Kidney (tissue), 14 donors: Measurements from ENCODE around the gene ARHGAP35. TPM values are rescaled to one million over a fixed set of nuclear protein-coding genes. Genes with fewer than 3 reads are reported as not detected.

Experiments used
- DNase-seq, 5 donors: peaks; one replicate each; pipeline ENCODE4 v3.0.0-alpha.2; 2013 to 2020
- FAIRE-seq: peaks from 2 replicates; lab custom pipeline; 2012; peaks lifted over from hg19 to GRCh38; lab: Jason Lieb, UNC
- H3K27ac ChIP-seq, 2 donors: one replicate each; pipeline ENCODE4 v1.7.0; 2013; ENCODE audit warnings: low read depth in 2 of 2, low read length in 2 of 2, inconsistent platforms in 1 of 2
- H3K27me3 ChIP-seq: one replicate; pipeline ENCODE4 v1.7.1; 2013; ENCODE audit warnings: low read length, inconsistent platforms; ENCODE audit not compliant: control insufficient read depth, insufficient read depth
- H3K36me3 ChIP-seq, 3 donors: one replicate each; pipeline versions ENCODE4 v1.7.0 to v1.7.1; 2013; ENCODE audit warnings: low read length in 3 of 3, control low read depth in 1 of 3, inconsistent platforms in 1 of 3; ENCODE audit not compliant: insufficient read depth in 3 of 3, control insufficient read depth in 2 of 3
- H3K4me1 ChIP-seq, 3 donors: one replicate each; pipeline versions ENCODE4 v1.7.0 to v1.7.1; 2013; ENCODE audit warnings: low read length in 3 of 3, inconsistent platforms in 1 of 3, low read depth in 1 of 3; ENCODE audit not compliant: control insufficient read depth in 2 of 3, insufficient read depth in 2 of 3
- H3K4me3 ChIP-seq, 3 donors: one replicate each; pipeline versions ENCODE4 v1.7.0 to v1.8.1; 2013; ENCODE audit warnings: low read length in 3 of 3, control low read depth in 1 of 3, inconsistent platforms in 1 of 3
- H3K9ac ChIP-seq, 3 donors: one replicate each; pipeline versions ENCODE4 v1.7.0 to v1.7.1; 2013; ENCODE audit warnings: low read length in 3 of 3, control low read depth in 1 of 3, inconsistent platforms in 1 of 3
- H3K9me3 ChIP-seq, 3 donors: one replicate each; pipeline versions ENCODE4 v1.7.0 to v1.7.1; 2013; ENCODE audit warnings: low read length in 3 of 3, control low read depth in 1 of 3, inconsistent platforms in 1 of 3; ENCODE audit not compliant: control insufficient read depth in 2 of 3, insufficient read depth in 1 of 3
- CTCF ChIP-seq: IDR thresholded peaks from 3 replicates; pipeline ENCODE4 v1.5.1; 2012; ENCODE audit warnings: mild to moderate bottlenecking, moderate library complexity, borderline replicate concordance; ENCODE audit not compliant: insufficient read depth; ENCODE audit errors: extremely low read depth
- intact Hi-C: fragments of 100-400 bp; cut with DNase I; formaldehyde crosslinking; loops from one replicate; pipeline ENCODE4 v1.11.1; 2022
- polyA plus RNA-seq: library from polyadenylated mRNA; stranded (reverse); fragments of 350-450 nt; fragmentation: Illumina TruSeq; extraction: RNeasy Lipid Tissue Mini Kit (QIAGEN cat#74804); gene quantifications from one replicate; pipeline ENCODE4 v1.2.3, GENCODE V29; 2014; ENCODE audit warnings: low read depth, low replicate concordance; ENCODE audit not compliant: insufficient read depth
- total RNA-seq: library from RNA; stranded (reverse); fragmentation: NEBNext Ultra II Directional; extraction: Animal tissue kit (Norgen Biotek cat#: 25700); gene quantifications from one replicate; pipeline ENCODE4 v1.2.1, GENCODE V29; 2021
- donor health status: control.
- donor health status: control.
- donor health status: control.
- donor health status: control.
- donor health status: control.
- donor health status: DM: yes; HTN: yes; CAD: no.
- donor health status: Normal renal cell carcinoma (clear cell type).

Gene ARHGAP35
- total and polyA plus RNA-seq, 2 donors from 2014 or later: 14.0 to 53.6 TPM

GRCh38 chr19:46844067-46844489, 16.7 kb upstream of the ARHGAP35 start:
- Histone ChIP-seq H3K9ac (no peak overlapping the region), H3K9me3 (no peaks in the 10 kb centered on the region), H3K27me3 (no peaks in the 10 kb centered on the region), H3K4me1 (peaks cover 0 to 5% (median 3%) of the 10 kb centered on the region in 3 donors), H3K36me3 (peaks cover 0 to 14% (median 12%) of the 10 kb centered on the region in 3 donors), H3K27ac (no peak overlapping the region), H3K4me3 (no peak overlapping the region)
- DNase-seq: peak in 1 of 5 donors; percentile 42
- intact Hi-C loops: loop anchor here (5.0 kb wide), 1 partner anchor 87 kb away; no protein-coding TSS in a partner anchor
- no peak for FAIRE-seq
- TF ChIP-seq CTCF: no peak

DNA sequence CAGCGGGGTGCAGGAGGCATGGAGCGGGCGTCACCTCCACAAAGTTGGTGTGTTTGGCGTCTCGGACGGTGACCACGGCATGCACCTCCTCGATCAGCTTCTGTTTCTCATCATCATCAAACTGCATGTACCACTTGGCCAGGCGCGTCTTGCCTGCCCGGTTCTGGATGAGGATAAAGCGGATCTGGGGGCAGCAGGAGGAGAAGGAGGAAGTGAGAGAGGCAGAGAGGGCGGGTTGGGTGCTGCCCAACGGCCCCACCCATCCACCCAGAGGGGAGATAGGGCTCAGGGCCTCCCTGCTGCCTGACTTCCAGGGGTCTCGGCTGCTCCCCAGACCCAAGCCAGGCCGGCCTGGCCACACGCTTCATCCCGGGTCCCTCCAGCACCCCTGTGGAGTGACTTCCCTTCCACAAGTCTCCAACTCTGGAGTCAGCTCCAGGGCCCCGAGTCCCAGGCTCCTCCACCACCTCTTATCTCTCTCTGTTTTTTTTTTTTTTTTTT, 14.8 kb upstream of the ARHGAP35 start:
- FAIRE-seq: no peak
- intact Hi-C loops: no loop called here
- Histone ChIP-seq H3K36me3 (peaks cover 0 to 14% (median 5%) of the 10 kb centered on the region in 3 donors), H3K27me3 (no peaks in the 10 kb centered on the region), H3K27ac (no peak overlapping the region), H3K4me1 (peaks cover 0 to 13% (median 5%) of the 10 kb centered on the region in 3 donors), H3K4me3 (no peak overlapping the region), H3K9ac (no peak overlapping the region), H3K9me3 (no peaks in the 10 kb centered on the region)
- DNase-seq: peak in 1 of 5 donors; percentile 65
- no peak for TF ChIP-seq CTCF

DNA sequence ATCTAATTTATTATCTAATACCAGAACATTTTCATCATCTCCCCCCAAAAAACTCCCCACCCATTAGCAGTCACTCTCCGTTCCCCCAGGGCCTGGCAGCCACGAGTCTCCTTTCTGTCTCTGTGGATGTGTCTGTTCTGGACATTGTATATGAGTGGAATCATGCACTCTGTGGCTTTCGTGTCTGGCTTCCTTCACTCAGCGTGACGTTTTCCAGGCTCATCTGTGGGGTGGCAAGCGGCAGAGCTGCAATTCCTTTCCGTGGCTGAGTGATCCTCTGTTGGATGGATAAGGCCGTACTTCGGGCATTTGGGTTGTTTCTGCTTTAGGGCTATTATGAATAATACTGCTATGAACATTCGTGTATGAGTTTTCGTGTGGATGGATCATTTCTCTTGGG, 13.3 kb upstream of the ARHGAP35 start:
- TF ChIP-seq CTCF: no peak
- H3K27ac ChIP-seq: no peak overlapping the region
- H3K4me1 ChIP-seq: peaks cover 0 to 8% (median 5%) of the 10 kb centered on the region in 3 donors
- FAIRE-seq (no peak), DNase-seq (peak in 1 of 5 donors; percentile 47)
- no peak overlapping the region for H3K9ac ChIP-seq
- peaks cover 0 to 14% (median 5%) of the 10 kb centered on the region in 3 donors for H3K36me3 ChIP-seq
- H3K9me3 ChIP-seq: no peaks in the 10 kb centered on the region
- H3K27me3 ChIP-seq: no peaks in the 10 kb centered on the region
- no peak overlapping the region for H3K4me3 ChIP-seq
- intact Hi-C loops: no loop called here
